ENCODE measurements around the gene USO1. TPM values are rescaled to one million over a fixed set of nuclear protein-coding genes. Genes with fewer than 3 reads are reported as not detected.

The USO1 gene
- 10 to 100 TPM; 57.5 to 64.6 TPM for total RNA-seq
- 53.3 TPM for polyA plus RNA-seq (ENCODE audit: insufficient read depth, low read depth, low replicate concordance)
- long read RNA-seq, donor 1, full-length matches to known transcripts = 2 of 29 reads
- long read RNA-seq, donor 1, partial matches to known transcripts = 27 of 29 reads
- long read RNA-seq, donor 1, other reads (novel, unspliced or antisense) = 0 of 29 reads
- long read RNA-seq, donor 2, full-length matches to known transcripts = 1 of 1 reads
- long read RNA-seq, donor 2, partial matches to known transcripts = 0 of 1 reads
- long read RNA-seq, donor 2, other reads (novel, unspliced or antisense) = 0 of 1 reads

- no peaks in the 10 kb centered on the region for H3K27me3 ChIP-seq
- 0% methylated on average over 15 to 47 of the region's 48 CpGs for WGBS, 2 donors
- H3K4me1 ChIP-seq = peaks cover 25% of the 10 kb centered on the region
- no peaks in the 10 kb centered on the region for H3K36me3 ChIP-seq (ENCODE audit: low read depth, missing control alignments)
- DNase-seq = peak; percentile 99
- no peaks in the 10 kb centered on the region for H3K9me3 ChIP-seq
- H3K27ac ChIP-seq = peak within 1 kb of the TSS; percentile 96 to 98
- intact Hi-C loops (cut with DNase I; ENCODE audit: low total_unique reads) = loop anchor here (10.0 kb wide), 1 partner anchor 49 kb away; the partner anchor contains the start of gene G3BP2
- peak within 1 kb of the TSS; percentile 73 to 88 for H3K4me3 ChIP-seq
- TF ChIP-seq CTCF (IDR thresholded peaks at IDR 0.05) = peak; percentile 49 to 72 (median 58)
- peak; percentile 83 for TF ChIP-seq POLR2A (IDR thresholded peaks at IDR 0.05)
These were observed at the start of gene USO1 for GRCh38 chr4:75724066-75724866. Gene USO1, plus strand, starts transcription at chr4:75724577. Its CDS starts 243 bp downstream, at chr4:75724820.

- WGBS, 2 donors = 70 to 79% methylated on average over 11 of the region's 11 CpGs
- Histone ChIP-seq H3K27me3 (no peaks in the 10 kb centered on the region), H3K9me3 (no peaks in the 10 kb centered on the region), H3K27ac (no peak overlapping the region), H3K36me3 (ENCODE audit: low read depth, missing control alignments) (no peaks in the 10 kb centered on the region), H3K4me3 (no peak overlapping the region), H3K4me1 (peaks cover 4% of the 10 kb centered on the region)
- intact Hi-C loops (cut with DNase I; ENCODE audit: low total_unique reads) = loop anchor here (10.0 kb wide), 1 partner anchor 50 kb away; the partner anchor contains the start of gene USO1
- no peak for DNase-seq
- TF ChIP-seq POLR2A (IDR thresholded peaks at IDR 0.05) (no peak), CTCF (IDR thresholded peaks at IDR 0.05) (no peak)
These were observed 49.3 kb upstream of the USO1 start for GRCh38 chr4:75675004-75675531.

GRCh38 chr4:75678473-75678872 lies 45.9 kb upstream of the USO1 start:
- Histone ChIP-seq H3K27me3 (no peaks in the 10 kb centered on the region), H3K4me3 (no peak overlapping the region), H3K4me1 (no peaks in the 10 kb centered on the region), H3K27ac (no peak overlapping the region), H3K9me3 (no peaks in the 10 kb centered on the region), H3K36me3 (ENCODE audit: low read depth, missing control alignments) (no peaks in the 10 kb centered on the region)
- no peak for TF ChIP-seq CTCF (IDR thresholded peaks at IDR 0.05)
- TF ChIP-seq POLR2A (IDR thresholded peaks at IDR 0.05) = no peak
- intact Hi-C loops (cut with DNase I; ENCODE audit: low total_unique reads) = loop anchor here (10.0 kb wide), 1 partner anchor 46 kb away; the partner anchor contains the start of gene USO1
- no peak for DNase-seq

GRCh38 chr4:75678965-75679364 lies 45.4 kb upstream of the USO1 start:
- no peak overlapping the region for H3K4me3 ChIP-seq
- H3K4me1 ChIP-seq = no peaks in the 10 kb centered on the region
- no peak for DNase-seq
- no peaks in the 10 kb centered on the region for H3K36me3 ChIP-seq (ENCODE audit: low read depth, missing control alignments)
- no peaks in the 10 kb centered on the region for H3K9me3 ChIP-seq
- intact Hi-C loops (cut with DNase I; ENCODE audit: low total_unique reads) = loop anchor here (10.0 kb wide), 1 partner anchor 46 kb away; the partner anchor contains the start of gene USO1
- no peak overlapping the region for H3K27ac ChIP-seq
- no peaks in the 10 kb centered on the region for H3K27me3 ChIP-seq
- TF ChIP-seq POLR2A (IDR thresholded peaks at IDR 0.05) (no peak), CTCF (IDR thresholded peaks at IDR 0.05) (no peak)

Measured in testis (tissue), 5 donors.